OCI-LY7 (cell line): ENCODE data around the gene KDM4B. TPM values are rescaled to one million over a fixed set of nuclear protein-coding genes. Genes with fewer than 3 reads are reported as not detected.

Experiments used
- BruUV-seq: library from RNA; stranded (reverse); fragments of 400-500 nt; replicated peaks from 2 replicates; lab custom pipeline; 2021; lab: Mats Ljungman, UMichigan
- CTCF ChIA-PET: fragments of 300-600 bp; sonication (Branson Sonifier 250); formaldehyde crosslinking; loops from one replicate; lab custom pipeline; 2022; ENCODE audit warnings: antibody characterized with exemption; ENCODE audit not compliant: unreplicated experiment; lab: Charles Lee
- POLR2A ChIA-PET: fragments of 300-600 bp; sonication (Branson Sonifier 250); formaldehyde crosslinking; loops from one replicate; lab custom pipeline; 2022; ENCODE audit warnings: antibody characterized with exemption; lab: Charles Lee
- DNase-seq: peaks from one replicate; pipeline ENCODE4 v3.0.0-alpha.2; 2015; ENCODE audit warnings: low spot score
- H2AFZ ChIP-seq: fragments of 200-600 bp; sonication (generic), shearing (Covaris generic); 2 replicates; pipeline ENCODE4 v1.6.1; 2014; ENCODE audit warnings: mild to moderate bottlenecking, antibody characterized with exemption, low read length, moderate library complexity
- H3K27ac ChIP-seq: fragments of 200-600 bp; sonication (generic); 2 replicates; pipeline ENCODE4 v1.5.1; 2014; ENCODE audit warnings: mixed run types, low read depth, mild to moderate bottlenecking, moderate library complexity, low read length, inconsistent platforms; ENCODE audit not compliant: poor library complexity, severe bottlenecking
- H3K36me3 ChIP-seq: fragments of 200-600 bp; sonication (generic); 2 replicates; pipeline ENCODE4 v1.6.1; 2014; ENCODE audit warnings: mild to moderate bottlenecking, antibody characterized with exemption, low read length, moderate library complexity, mixed read lengths; ENCODE audit not compliant: insufficient read depth
- H3K4me1 ChIP-seq: fragments of 200-600 bp; sonication (generic); 2 replicates; pipeline ENCODE4 v1.5.1; 2014; ENCODE audit warnings: mild to moderate bottlenecking, low read length; ENCODE audit not compliant: insufficient read depth, poor library complexity, severe bottlenecking
- H3K4me2 ChIP-seq: fragments of 200-600 bp; sonication (generic); 2 replicates; pipeline ENCODE4 v1.6.1; 2014; ENCODE audit warnings: mild to moderate bottlenecking, low read length
- H3K4me3 ChIP-seq: fragments of 200-600 bp; sonication (generic); 2 replicates; pipeline ENCODE4 v1.5.1; 2014; ENCODE audit warnings: mild to moderate bottlenecking, low read depth, low read length; ENCODE audit not compliant: poor library complexity, severe bottlenecking
- H3K79me2 ChIP-seq: fragments of 200-600 bp; sonication (generic); 2 replicates; pipeline ENCODE4 v1.6.1; 2016; ENCODE audit warnings: low read depth, mild to moderate bottlenecking, low read length, moderate library complexity, mixed read lengths; ENCODE audit not compliant: insufficient read depth
- H3K9me2 ChIP-seq: fragments of 200-600 bp; sonication (generic); 2 replicates; pipeline ENCODE4 v1.6.1; 2016; ENCODE audit warnings: mild to moderate bottlenecking, low read length, mixed read lengths; ENCODE audit not compliant: insufficient read depth
- H3K9me3 ChIP-seq: fragments of 200-600 bp; sonication (generic); 2 replicates; pipeline ENCODE4 v1.6.1; 2014; ENCODE audit warnings: mild to moderate bottlenecking, mixed run types, low read length, mixed read lengths
- H4K20me1 ChIP-seq: fragments of 200-600 bp; sonication (generic); 2 replicates; pipeline ENCODE4 v1.6.1; 2014; ENCODE audit warnings: mild to moderate bottlenecking, antibody characterized with exemption, low read length, moderate library complexity, mixed read lengths; ENCODE audit not compliant: insufficient read depth
- CTCF ChIP-seq: fragments of 200-600 bp; sonication (generic); conservative IDR thresholded peaks from 2 replicates; pipeline ENCODE4 v1.5.1; 2014; ENCODE audit warnings: mild to moderate bottlenecking, antibody characterized with exemption, low read length, moderate library complexity, mixed read lengths
- EZH2phosphoT487 ChIP-seq: fragments of 200-600 bp; sonication (generic); IDR thresholded peaks from 2 replicates; pipeline ENCODE4 v1.6.1; 2018; ENCODE audit warnings: low read depth, borderline replicate concordance, mild to moderate bottlenecking, mixed run types, antibody characterized with exemption, low read length, moderate library complexity, mixed read lengths
- intact Hi-C: fragments of 100-400 bp; cut with micrococcal nuclease; formaldehyde crosslinking; loops from one replicate; pipeline ENCODE4 v1.10.0; 2022; ENCODE audit not compliant: unreplicated experiment
- total RNA-seq, 2 experiments: library from RNA; depleted of rRNA in 1 of 2; stranded (reverse); fragments of >200 nt in 1 of 2; shearing (Covaris generic) in 1 of 2; gene quantifications; 2 replicates each; pipeline ENCODE4 v1.2.3, GENCODE V29; 2014 to 2022

Gene KDM4B
- total RNA-seq, 2 experiments from 2014 or later, result 24.3 to 44.2 TPM

- H3K79me2 ChIP-seq, result no peaks in the 10 kb centered on the region
- BruUV-seq, result no TSS peak
- intact Hi-C loops, result no loop called here
- CTCF ChIA-PET, result no interaction called here
- H3K27ac ChIP-seq, result no peak overlapping the region
- H3K9me2 ChIP-seq, result no peaks in the 10 kb centered on the region
- H3K4me2 ChIP-seq, result no peak overlapping the region
- POLR2A ChIA-PET, result interaction anchor here (0.6 kb wide), 1 partner anchor 48 kb away, joined by 4 read pairs; no protein-coding TSS in a partner anchor
- no peak overlapping the region for H3K4me3 ChIP-seq
- H3K9me3 ChIP-seq, result no peaks in the 10 kb centered on the region
- no peak for DNase-seq
- H3K4me1 ChIP-seq, result peaks cover 22% of the 10 kb centered on the region
- TF ChIP-seq CTCF, result no peak
- no peak for TF ChIP-seq EZH2phosphoT487
- H2AFZ ChIP-seq, result no peak overlapping the region
- no peaks in the 10 kb centered on the region for H4K20me1 ChIP-seq
- H3K36me3 ChIP-seq, result peaks cover 9% of the 10 kb centered on the region; the same call in 1 of the 2 replicates
Measured at GRCh38 chr19:4977299-4978174, 8.6 kb downstream of the KDM4B start.

- H3K9me2 ChIP-seq, result no peaks in the 10 kb centered on the region
- BruUV-seq, result no TSS peak
- no peaks in the 10 kb centered on the region for H3K9me3 ChIP-seq
- H3K4me1 ChIP-seq, result peaks cover 22% of the 10 kb centered on the region
- CTCF ChIA-PET, result no interaction called here
- no peaks in the 10 kb centered on the region for H3K79me2 ChIP-seq
- H3K4me3 ChIP-seq, result no peak overlapping the region
- H3K27ac ChIP-seq, result no peak overlapping the region
- DNase-seq, result no peak
- H3K36me3 ChIP-seq, result peaks cover 9% of the 10 kb centered on the region; the same call in 1 of the 2 replicates
- no peak overlapping the region for H2AFZ ChIP-seq
- no peaks in the 10 kb centered on the region for H4K20me1 ChIP-seq
- H3K4me2 ChIP-seq, result no peak overlapping the region
- intact Hi-C loops, result no loop called here
- no peak for TF ChIP-seq EZH2phosphoT487
- no peak for TF ChIP-seq CTCF
- POLR2A ChIA-PET, result interaction anchor here (0.6 kb wide), 1 partner anchor 63 kb away, joined by 4 read pairs; no protein-coding TSS in a partner anchor
Measured at GRCh38 chr19:4979211-4979807, 10.4 kb downstream of the KDM4B start.
